IPS-20b (cell line): ENCODE measurements around the gene METTL13.

ENCODE experiments used
- H3K27ac ChIP-seq: one replicate; pipeline ENCODE4 v1.5.1; 2013; ENCODE audit warnings: low read length
- H3K27me3 ChIP-seq: 2 replicates; pipeline ENCODE4 v1.6.1; 2013; ENCODE audit warnings: mild to moderate bottlenecking, low read length, inconsistent platforms; ENCODE audit not compliant: insufficient read depth
- H3K36me3 ChIP-seq: 2 replicates; pipeline ENCODE4 v1.6.1; 2013; ENCODE audit warnings: low read depth, mild to moderate bottlenecking, inconsistent platforms, low read length, moderate library complexity; ENCODE audit not compliant: insufficient read depth
- H3K4me1 ChIP-seq: 2 replicates; pipeline ENCODE4 v1.6.1; 2013; ENCODE audit warnings: mild to moderate bottlenecking, control low read depth, inconsistent platforms, low read length, moderate library complexity; ENCODE audit not compliant: insufficient read depth
- H3K4me3 ChIP-seq: 2 replicates; pipeline ENCODE4 v1.5.1; 2013; ENCODE audit warnings: mild to moderate bottlenecking, low read length, inconsistent platforms
- H3K9ac ChIP-seq: 2 replicates; pipeline ENCODE4 v1.6.1; 2013; ENCODE audit warnings: low read depth, mild to moderate bottlenecking, inconsistent platforms, low read length, moderate library complexity
- H3K9me3 ChIP-seq: 2 replicates; pipeline ENCODE4 v1.6.1; 2013; ENCODE audit warnings: mild to moderate bottlenecking, low read depth, low read length, inconsistent platforms; ENCODE audit not compliant: insufficient read depth

The METTL13 gene

DNA sequence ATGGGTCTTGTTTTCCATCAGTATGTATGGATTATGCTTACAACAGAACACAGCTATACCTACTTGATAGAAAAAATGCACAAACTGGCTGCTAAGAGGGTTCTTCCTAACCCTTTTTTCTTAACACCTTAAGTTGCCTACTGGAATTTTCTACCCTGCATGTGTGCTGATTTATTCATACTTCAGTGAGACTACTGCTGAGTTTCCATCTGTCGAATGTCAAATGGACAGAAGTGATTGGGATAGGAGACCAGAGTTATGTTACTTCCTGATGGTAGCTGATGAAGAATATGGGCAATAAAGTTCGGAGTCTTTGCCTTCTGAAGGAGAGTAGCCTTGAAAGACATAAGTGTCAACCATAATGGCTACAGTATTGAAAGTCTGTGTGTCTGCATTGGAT lies 53.4 kb downstream of the METTL13 start:
- H3K9me3 ChIP-seq, result no peaks in the 10 kb centered on the region
- H3K36me3 ChIP-seq, result no peaks in the 10 kb centered on the region
- no peak overlapping the region for H3K9ac ChIP-seq
- peaks cover 10% of the 10 kb centered on the region for H3K27me3 ChIP-seq
- H3K27ac ChIP-seq, result no peak overlapping the region
- no peak overlapping the region for H3K4me3 ChIP-seq
- H3K4me1 ChIP-seq, result no peaks in the 10 kb centered on the region

DNA sequence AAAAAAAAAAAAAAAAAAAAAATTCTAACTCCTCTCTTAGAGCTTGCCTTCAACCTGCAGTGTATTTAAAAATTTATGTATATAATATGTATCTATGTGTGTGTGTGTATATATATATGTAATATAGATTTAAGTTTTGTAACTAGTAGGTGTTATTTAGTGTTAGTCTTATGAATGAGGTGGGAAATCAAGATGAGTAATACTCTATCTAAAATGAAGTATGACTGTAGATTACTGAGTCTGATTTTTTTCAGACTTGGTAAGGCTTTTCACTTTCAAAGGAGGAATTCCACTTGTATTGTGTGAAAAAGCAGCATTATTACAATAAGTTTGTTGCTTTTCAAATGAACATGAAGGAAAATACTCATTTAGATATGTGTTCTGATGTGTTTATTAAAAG lies 54.4 kb downstream of the METTL13 start:
- Histone ChIP-seq H3K27ac (no peak overlapping the region), H3K4me3 (no peak overlapping the region), H3K4me1 (no peaks in the 10 kb centered on the region), H3K36me3 (no peaks in the 10 kb centered on the region), H3K9ac (no peak overlapping the region), H3K9me3 (no peaks in the 10 kb centered on the region), H3K27me3 (peaks cover 20% of the 10 kb centered on the region)

DNA sequence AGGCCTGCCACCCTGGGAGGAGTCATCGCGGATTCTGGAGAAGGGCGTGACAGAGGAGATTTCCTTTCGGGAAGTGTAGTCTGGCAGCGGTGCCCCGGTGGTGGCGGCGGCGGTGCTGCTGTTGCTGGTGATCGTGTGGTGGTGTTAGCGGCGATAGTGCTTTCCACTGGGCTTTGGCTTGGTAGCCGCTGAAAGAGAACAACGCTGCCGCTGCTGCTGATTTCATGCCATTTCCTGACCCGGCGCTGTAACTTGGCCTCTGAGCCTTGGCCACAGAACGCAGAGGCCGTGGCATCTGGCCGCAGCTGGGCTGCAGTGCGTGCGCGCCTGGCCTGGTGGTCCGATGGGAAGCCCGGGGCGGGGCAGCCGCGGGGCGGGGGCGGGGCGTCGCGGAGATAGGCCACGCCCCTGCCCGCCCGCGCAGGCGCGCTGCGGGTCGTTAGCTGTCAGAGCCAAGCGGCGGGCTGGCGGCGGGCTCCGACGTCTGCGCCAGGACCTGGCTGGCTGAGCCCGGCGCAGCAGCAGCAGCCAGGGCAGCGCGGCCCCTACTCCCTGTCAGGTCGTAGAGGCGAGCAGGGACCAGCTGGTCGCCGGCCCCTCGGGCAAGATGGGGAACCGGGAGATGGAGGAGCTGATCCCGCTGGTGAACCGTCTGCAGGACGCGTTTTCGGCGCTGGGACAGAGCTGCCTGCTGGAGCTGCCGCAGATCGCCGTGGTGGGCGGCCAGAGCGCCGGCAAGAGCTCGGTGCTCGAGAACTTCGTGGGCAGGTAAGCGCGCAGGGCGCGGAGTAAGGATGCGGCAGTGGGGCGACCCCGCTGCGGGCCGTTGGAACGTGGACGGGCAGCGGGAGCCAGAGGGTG lies 59.8 kb downstream of the METTL13 start, which contains the start of gene DNM3:
TSS of gene DNM3 (plus strand) at position 449 of the 861 bp plus-strand sequence. CDS start at position 608, 159 bp downstream.
- H3K36me3 ChIP-seq, result no peaks in the 10 kb centered on the region
- H3K9ac ChIP-seq, result peak within 1 kb of the TSS; percentile 65; the same call in 1 of the 2 replicates
- H3K9me3 ChIP-seq, result no peaks in the 10 kb centered on the region
- H3K4me3 ChIP-seq, result peak within 1 kb of the TSS; percentile 66
- peaks cover 42% of the 10 kb centered on the region for H3K27me3 ChIP-seq
- no peaks in the 10 kb centered on the region for H3K4me1 ChIP-seq
- H3K27ac ChIP-seq, result no peak within 1 kb of the TSS

GRCh38 chr1:171841931-171842761 lies 60.7 kb downstream of the METTL13 start:
- H3K27me3 ChIP-seq, result peaks cover 42% of the 10 kb centered on the region
- H3K4me3 ChIP-seq, result peak overlapping the region; percentile 66

GRCh38 chr1:171844381-171844780 lies 62.9 kb downstream of the METTL13 start:
- Histone ChIP-seq H3K4me3 (no peak overlapping the region), H3K4me1 (no peaks in the 10 kb centered on the region), H3K36me3 (no peaks in the 10 kb centered on the region), H3K9me3 (no peaks in the 10 kb centered on the region), H3K27ac (no peak overlapping the region), H3K27me3 (peaks cover 37% of the 10 kb centered on the region), H3K9ac (no peak overlapping the region)

More at GRCh38 chr1:171841931-171842761, 60.7 kb downstream of the METTL13 start:
- Histone ChIP-seq H3K9me3 (no peaks in the 10 kb centered on the region), H3K4me1 (no peaks in the 10 kb centered on the region), H3K9ac (peak overlapping the region; percentile 9; the same call in 1 of the 2 replicates), H3K36me3 (no peaks in the 10 kb centered on the region), H3K27ac (no peak overlapping the region)

DNA sequence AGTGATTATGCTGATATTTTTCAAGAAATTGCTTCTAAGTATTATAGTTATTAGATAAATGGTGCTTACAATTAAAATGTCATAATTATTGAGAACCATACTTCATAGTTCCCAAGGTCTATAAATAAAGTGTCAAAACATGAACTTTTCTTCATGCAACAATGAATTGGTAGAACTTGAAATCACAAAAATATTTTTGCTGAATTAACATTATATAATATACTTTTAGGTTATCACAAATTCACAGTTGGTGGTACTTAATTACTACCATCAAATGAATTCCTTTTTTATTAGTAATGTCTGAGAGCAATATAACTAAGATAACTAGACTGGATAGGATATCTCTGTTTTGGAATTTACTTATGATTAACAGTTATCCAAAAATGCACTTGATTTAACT lies 64.5 kb downstream of the METTL13 start:
- Histone ChIP-seq H3K27ac (no peak overlapping the region), H3K36me3 (no peaks in the 10 kb centered on the region), H3K4me1 (no peaks in the 10 kb centered on the region), H3K4me3 (no peak overlapping the region), H3K9me3 (no peaks in the 10 kb centered on the region), H3K27me3 (peaks cover 21% of the 10 kb centered on the region), H3K9ac (no peak overlapping the region)
